Measurements from ENCODE around the gene UNC45A.

The UNC45A gene

GRCh38 chr15:90959894-90960293 is 24.8 kb downstream of the UNC45A start:
- no peak for DNase-seq (ENCODE audit: low read depth in 2 of 2, low spot score in 1 of 2)

GRCh38 chr15:90960298-90961091 is 25.4 kb downstream of the UNC45A start:
- no peak for DNase-seq (ENCODE audit: low read depth in 2 of 2, low spot score in 1 of 2)

- DNase-seq (ENCODE audit: low read depth in 2 of 2, low spot score in 1 of 2): no peak
Measured at GRCh38 chr15:90962021-90962420, 26.9 kb downstream of the UNC45A start.

GRCh38 chr15:90966262-90966661 is 31.2 kb downstream of the UNC45A start:
- DNase-seq (ENCODE audit: low read depth in 2 of 2, low spot score in 1 of 2): no peak

- DNase-seq (ENCODE audit: low read depth in 2 of 2, low spot score in 1 of 2): no peak
Measured at GRCh38 chr15:90967206-90967605, 32.1 kb downstream of the UNC45A start.

- DNase-seq (ENCODE audit: low read depth in 2 of 2, low spot score in 1 of 2): no peak
Measured at GRCh38 chr15:90968434-90968833, 33.3 kb downstream of the UNC45A start.

GRCh38 chr15:90970274-90970673 is 35.2 kb downstream of the UNC45A start:
- DNase-seq (ENCODE audit: low read depth in 2 of 2, low spot score in 1 of 2): no peak

GRCh38 chr15:90972133-90972532 is 37.0 kb downstream of the UNC45A start:
- no peak for DNase-seq (ENCODE audit: low read depth in 2 of 2, low spot score in 1 of 2)

- no peak for DNase-seq (ENCODE audit: low read depth in 2 of 2, low spot score in 1 of 2)
Measured at GRCh38 chr15:90974216-90974615, 39.1 kb downstream of the UNC45A start.

- DNase-seq (ENCODE audit: low read depth in 2 of 2, low spot score in 1 of 2): no peak
Measured at GRCh38 chr15:90979582-90979981, 44.5 kb downstream of the UNC45A start.

- DNase-seq (ENCODE audit: low read depth in 2 of 2, low spot score in 1 of 2): no peak
Measured at GRCh38 chr15:90981681-90982080, 46.6 kb downstream of the UNC45A start.

GRCh38 chr15:90982135-90982534 is 47.0 kb downstream of the UNC45A start:
- no peak for DNase-seq (ENCODE audit: low read depth in 2 of 2, low spot score in 1 of 2)

GRCh38 chr15:90986790-90987507 is 51.9 kb downstream of the UNC45A start:
- no peak for DNase-seq (ENCODE audit: low read depth in 2 of 2, low spot score in 1 of 2)

GRCh38 chr15:90987561-90988141 is 52.6 kb downstream of the UNC45A start:
- no peak for DNase-seq (ENCODE audit: low read depth in 2 of 2, low spot score in 1 of 2)

GRCh38 chr15:90988296-90988695 is 53.2 kb downstream of the UNC45A start:
- no peak for DNase-seq (ENCODE audit: low read depth in 2 of 2, low spot score in 1 of 2)

- DNase-seq (ENCODE audit: low read depth in 2 of 2, low spot score in 1 of 2): no peak
Measured at GRCh38 chr15:90989040-90989768, 54.1 kb downstream of the UNC45A start.

GRCh38 chr15:90990446-90990845 is 55.4 kb downstream of the UNC45A start:
- DNase-seq (ENCODE audit: low read depth in 2 of 2, low spot score in 1 of 2): no peak

- DNase-seq (ENCODE audit: low read depth in 2 of 2, low spot score in 1 of 2): no peak
Measured at GRCh38 chr15:90991587-90992285, 56.7 kb downstream of the UNC45A start.

- DNase-seq (ENCODE audit: low read depth in 2 of 2, low spot score in 1 of 2): no peak
Measured at GRCh38 chr15:90994059-90994416, 59.0 kb downstream of the UNC45A start.

GRCh38 chr15:90994417-90995311 is 59.6 kb downstream of the UNC45A start, which contains the start of gene PRC1:
PRC1 (minus strand) TSS chr15:90994535; CDS start chr15:90994417, 118 bp downstream.
- DNase-seq (ENCODE audit: low read depth in 2 of 2, low spot score in 1 of 2): peak; percentile 88 to 95
